Loucy (cell line): ENCODE data around the gene ZDHHC14.
"Not testable (repeated sequence)": the region's sequence is repeated elsewhere in the genome, so short reads cannot be mapped to it uniquely, and the experiment has no call there.

Source experiments
- CTCF ChIP-seq: fragments of 200-600 bp; sonication (generic); conservative IDR thresholded peaks from 2 replicates; pipeline ENCODE4 v1.5.1; 2014; ENCODE audit warnings: mild to moderate bottlenecking, antibody characterized with exemption, low read length
- EZH2phosphoT487 ChIP-seq: fragments of 200-600 bp; IDR thresholded peaks from 2 replicates; pipeline ENCODE4 v1.6.1; 2018; ENCODE audit warnings: antibody characterized with exemption, mild to moderate bottlenecking, moderate library complexity, borderline replicate concordance

GRCh38 chr6:157590654-157591053 is 209.7 kb downstream of the ZDHHC14 start:
- TF ChIP-seq CTCF, EZH2phosphoT487: not testable (repeated sequence)
